Middle frontal gyrus (tissue), 1 donor: ENCODE measurements around the gene CACNB1.
"Not testable (repeated sequence)": the region's sequence is repeated elsewhere in the genome, so short reads cannot be mapped to it uniquely, and the experiment has no call there.

Source experiments
- DNase-seq: peaks from one replicate; pipeline ENCODE4 v3.0.0-alpha.2; 2015; ENCODE audit warnings: low spot score; ENCODE audit errors: extremely low spot score

The CACNB1 gene

GRCh38 chr17:39151943-39152818, 45.3 kb downstream of the CACNB1 start:
- DNase-seq, result no peak

- no peak for DNase-seq
Measured at GRCh38 chr17:39151150-39151942, 46.1 kb downstream of the CACNB1 start, which contains the start of gene PLXDC1. PLXDC1 (minus strand) TSS chr17:39151637; CDS start chr17:39151437, 200 bp downstream.

GRCh38 chr17:39150795-39151149, 46.7 kb downstream of the CACNB1 start:
- no peak for DNase-seq

- DNase-seq, result no peak
Measured at GRCh38 chr17:39150104-39150634, 47.3 kb downstream of the CACNB1 start.

GRCh38 chr17:39147221-39148185, 50.0 kb downstream of the CACNB1 start:
- no peak for DNase-seq

GRCh38 chr17:39146273-39146672, 51.2 kb downstream of the CACNB1 start:
- no peak for DNase-seq

- DNase-seq, result no peak
Measured at GRCh38 chr17:39145143-39145542, 52.3 kb downstream of the CACNB1 start.

- DNase-seq, result no peak
Measured at GRCh38 chr17:39144416-39144840, 53.0 kb downstream of the CACNB1 start.

- no peak for DNase-seq
Measured at GRCh38 chr17:39143552-39144093, 53.8 kb downstream of the CACNB1 start.

GRCh38 chr17:39141915-39142664, 55.4 kb downstream of the CACNB1 start:
- DNase-seq, result no peak

GRCh38 chr17:39141294-39141693, 56.2 kb downstream of the CACNB1 start:
- no peak for DNase-seq

- DNase-seq, result no peak
Measured at GRCh38 chr17:39139561-39139960, 57.9 kb downstream of the CACNB1 start.

GRCh38 chr17:39139161-39139511, 58.3 kb downstream of the CACNB1 start:
- DNase-seq, result no peak

GRCh38 chr17:39138431-39139160, 58.9 kb downstream of the CACNB1 start:
- DNase-seq, result no peak

- no peak for DNase-seq
Measured at GRCh38 chr17:39134878-39135277, 62.6 kb downstream of the CACNB1 start.

- DNase-seq, result no peak
Measured at GRCh38 chr17:39132192-39132610, 65.3 kb downstream of the CACNB1 start.

- DNase-seq, result no peak
Measured at GRCh38 chr17:39131616-39132015, 65.9 kb downstream of the CACNB1 start.

- DNase-seq, result no peak
Measured at GRCh38 chr17:39130205-39130604, 67.3 kb downstream of the CACNB1 start.

GRCh38 chr17:39129544-39129943, 67.9 kb downstream of the CACNB1 start:
- DNase-seq, result not testable (repeated sequence)
